GM10847 (cell line): ENCODE results near the gene CEND1.

Source experiments
- POLR2A ChIP-seq: IDR thresholded peaks from 2 replicates; pipeline ENCODE4 v1.6.1; 2011; ENCODE audit not compliant: insufficient read length; ENCODE audit errors: extremely low read depth

CEND1 gene

DNA sequence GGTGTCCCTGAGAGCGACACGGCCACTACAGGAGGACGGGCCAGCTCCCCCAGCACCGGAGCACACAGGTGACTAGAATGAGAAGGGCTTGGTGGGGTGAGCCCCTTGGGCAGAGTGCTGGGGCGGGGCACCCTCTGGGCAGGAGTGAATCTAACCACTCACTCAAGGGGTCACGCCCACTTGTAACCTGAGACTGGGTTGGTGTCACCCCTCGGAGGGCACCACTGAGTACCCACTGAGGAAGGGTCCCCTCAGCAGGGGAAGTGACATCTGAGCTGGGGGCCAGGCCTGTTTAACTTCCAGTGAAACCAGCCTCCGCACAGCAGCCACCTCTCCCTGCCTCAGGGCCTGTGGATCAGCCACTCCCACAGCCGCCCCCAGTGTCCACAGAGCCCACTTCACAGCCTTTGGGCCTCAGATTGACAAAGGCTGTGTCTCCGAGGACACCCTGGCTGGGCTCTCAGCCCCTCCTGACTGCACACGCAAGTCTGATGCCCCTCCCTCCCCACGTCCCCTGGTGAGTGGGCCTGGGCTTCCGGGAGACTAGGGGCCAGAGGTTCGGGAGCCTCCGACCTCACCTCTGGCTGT lies 18.2 kb downstream of the CEND1 start:
- no peak for TF ChIP-seq POLR2A

DNA sequence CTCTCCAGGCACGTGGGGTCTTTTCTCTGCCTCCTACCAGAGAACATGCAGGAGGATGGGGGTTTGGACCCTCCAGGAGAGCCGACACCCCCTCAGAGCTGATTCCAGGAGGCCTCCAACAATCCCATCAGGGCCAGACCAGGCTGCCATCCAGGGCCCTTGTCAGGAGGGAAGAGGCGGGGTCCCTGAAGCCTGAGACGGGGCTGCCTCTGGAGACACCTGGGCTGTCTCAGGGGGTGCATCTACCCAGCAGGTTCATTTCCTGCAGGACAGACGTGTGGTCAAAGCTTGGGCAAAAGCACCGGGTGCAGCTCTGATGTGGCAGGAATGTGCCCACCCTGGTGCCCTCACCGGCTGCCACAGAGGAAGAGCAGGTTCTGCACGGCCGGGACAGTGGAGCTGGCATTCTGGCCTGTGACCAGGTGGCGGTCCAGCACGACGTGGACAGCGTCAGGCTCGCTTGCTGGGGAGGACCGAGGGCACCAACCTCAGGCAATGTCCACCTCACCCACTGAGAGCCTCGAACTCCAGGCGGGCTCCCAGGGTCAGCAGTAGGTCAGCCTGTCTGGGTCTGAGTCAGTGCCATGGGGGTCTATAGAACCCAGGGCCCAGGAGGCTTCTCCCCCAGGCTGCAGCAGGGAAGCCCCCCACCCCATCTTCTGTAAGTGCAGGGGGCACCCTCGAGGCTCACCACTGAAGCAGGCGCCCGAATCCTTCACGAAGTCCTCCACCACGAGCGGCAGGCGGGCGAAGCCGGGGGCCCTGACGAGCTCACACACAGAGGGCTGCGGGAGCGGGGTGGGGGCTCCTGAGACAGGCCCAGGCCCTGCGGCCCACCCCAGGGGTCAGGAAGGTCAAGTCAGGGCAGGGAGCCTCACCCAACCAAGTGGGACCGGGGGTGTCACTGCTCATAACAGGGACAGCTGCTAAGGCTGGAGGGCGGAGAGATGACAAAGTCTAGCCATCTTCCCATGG lies 19.0 kb downstream of the CEND1 start:
- TF ChIP-seq POLR2A: no peak

DNA sequence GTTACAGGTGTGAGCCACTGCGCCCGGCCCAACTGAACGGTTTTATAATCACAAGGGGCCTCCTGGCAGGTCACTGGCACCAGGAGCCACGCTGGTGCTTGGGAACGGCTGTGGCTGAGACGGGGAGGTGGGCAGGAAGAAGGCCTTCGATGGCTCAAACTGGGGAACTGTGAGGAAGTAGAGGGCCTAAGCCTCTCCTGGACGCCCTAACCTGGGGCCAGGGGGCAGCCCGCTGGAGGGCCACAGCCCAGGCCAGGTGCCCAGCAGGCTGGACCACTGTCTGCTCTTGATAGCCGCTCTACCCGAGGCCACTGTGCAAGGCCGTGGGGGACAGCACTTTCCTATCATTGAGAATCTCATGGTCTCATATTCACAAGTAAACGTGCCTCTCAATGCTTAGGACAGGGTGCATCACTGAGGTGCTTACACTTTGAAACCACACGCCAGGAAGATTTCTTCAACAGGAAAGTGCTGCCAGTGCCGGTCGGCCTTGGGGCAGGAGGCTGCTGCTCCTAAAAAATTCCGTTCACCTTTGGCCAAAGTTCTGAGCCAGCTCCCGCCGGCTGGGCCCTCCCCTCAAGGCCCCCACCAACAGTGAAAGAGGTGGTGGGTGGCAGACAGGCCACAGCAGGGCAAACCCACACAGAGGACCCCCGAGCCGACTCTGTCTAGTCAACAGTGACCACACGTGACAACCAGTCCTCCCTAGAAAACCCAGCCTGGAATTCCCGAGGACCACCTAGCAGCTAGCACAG lies 19.8 kb downstream of the CEND1 start:
- TF ChIP-seq POLR2A: no peak

DNA sequence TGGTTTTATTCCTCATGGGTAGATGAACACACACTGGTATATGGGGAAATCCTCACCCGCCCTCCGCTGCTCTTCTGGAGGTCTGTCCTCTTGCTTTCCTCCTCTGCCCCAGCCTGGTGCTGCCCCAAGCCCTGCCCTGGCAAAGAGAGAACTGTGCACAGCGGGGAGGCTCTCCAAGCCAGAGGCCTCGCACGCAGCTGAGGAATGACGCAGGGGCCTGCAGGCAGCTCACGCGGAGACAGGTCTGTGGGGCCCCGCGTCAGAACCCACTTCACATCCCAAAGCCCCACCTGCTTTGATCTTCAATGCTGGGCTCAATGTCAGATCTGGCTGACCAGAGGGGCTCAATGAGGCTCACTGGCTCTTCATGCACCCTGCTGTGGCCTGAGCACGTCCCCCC lies 22.7 kb downstream of the CEND1 start:
- no peak for TF ChIP-seq POLR2A

DNA sequence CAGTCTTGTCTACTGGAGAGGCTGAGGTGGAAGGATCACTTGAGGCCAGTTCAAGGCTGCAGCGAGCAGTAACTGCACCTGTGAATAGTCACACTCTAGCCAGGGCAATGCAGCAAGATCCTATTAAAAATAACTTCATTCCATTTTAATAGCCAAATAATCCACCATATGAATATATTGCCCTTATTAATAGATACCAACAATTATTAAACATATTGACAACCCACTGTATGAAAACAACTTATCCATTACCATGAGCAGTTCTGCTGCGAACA lies 23.0 kb downstream of the CEND1 start:
- no peak for TF ChIP-seq POLR2A

DNA sequence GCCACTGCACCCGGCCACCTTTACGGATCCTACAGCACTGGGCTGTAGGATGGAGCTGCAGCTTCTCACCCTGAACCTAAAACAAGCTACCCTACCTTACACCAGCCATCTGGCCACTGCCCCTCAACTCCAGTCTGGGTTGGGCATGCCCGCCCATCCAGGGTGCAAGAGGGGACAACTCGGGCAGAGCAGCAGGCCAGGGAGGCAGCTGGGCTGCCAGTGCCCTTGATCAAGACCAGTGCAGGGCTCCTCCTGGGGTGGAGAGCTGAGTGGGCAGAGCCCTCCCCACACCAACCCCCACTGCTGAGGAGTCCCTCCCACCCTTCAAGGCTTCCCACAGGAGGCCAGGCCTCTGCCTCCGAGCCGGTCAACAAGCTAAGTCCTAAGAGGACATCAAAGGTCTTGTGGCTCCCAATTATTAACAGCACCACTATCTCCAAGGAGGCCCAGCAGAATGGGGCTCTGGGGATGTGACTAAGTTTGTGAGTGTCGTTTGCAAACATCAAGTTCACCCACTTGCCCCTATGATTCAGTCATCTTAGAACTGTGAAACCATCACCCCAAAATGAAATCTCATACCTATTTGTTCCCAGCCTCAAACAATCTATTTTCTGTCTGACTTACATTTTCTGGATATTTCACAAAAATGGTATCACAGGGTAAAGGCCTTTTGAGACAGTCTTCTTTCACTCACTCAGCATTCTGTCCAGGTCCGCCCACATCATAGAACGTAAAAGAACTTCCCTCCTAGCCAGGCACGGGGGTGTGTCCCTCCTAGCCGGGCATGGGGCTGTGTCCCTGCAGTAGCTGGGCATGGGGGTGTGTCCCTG lies 23.6 kb downstream of the CEND1 start:
- TF ChIP-seq POLR2A: no peak

DNA sequence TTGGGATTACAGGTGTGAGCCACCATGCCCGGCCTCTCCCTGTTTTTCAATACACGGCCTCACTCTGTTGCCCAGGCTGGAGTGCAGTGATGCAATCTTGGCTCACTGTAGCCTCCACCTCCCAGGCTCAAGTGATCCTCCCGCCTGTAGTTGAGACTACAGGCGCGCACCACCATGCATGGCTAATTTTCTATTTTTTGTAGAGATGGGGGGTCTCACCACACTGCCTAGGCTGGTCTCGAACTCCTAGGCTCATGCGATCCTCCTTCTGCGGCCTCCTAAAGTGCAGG lies 24.1 kb downstream of the CEND1 start:
- no peak for TF ChIP-seq POLR2A

DNA sequence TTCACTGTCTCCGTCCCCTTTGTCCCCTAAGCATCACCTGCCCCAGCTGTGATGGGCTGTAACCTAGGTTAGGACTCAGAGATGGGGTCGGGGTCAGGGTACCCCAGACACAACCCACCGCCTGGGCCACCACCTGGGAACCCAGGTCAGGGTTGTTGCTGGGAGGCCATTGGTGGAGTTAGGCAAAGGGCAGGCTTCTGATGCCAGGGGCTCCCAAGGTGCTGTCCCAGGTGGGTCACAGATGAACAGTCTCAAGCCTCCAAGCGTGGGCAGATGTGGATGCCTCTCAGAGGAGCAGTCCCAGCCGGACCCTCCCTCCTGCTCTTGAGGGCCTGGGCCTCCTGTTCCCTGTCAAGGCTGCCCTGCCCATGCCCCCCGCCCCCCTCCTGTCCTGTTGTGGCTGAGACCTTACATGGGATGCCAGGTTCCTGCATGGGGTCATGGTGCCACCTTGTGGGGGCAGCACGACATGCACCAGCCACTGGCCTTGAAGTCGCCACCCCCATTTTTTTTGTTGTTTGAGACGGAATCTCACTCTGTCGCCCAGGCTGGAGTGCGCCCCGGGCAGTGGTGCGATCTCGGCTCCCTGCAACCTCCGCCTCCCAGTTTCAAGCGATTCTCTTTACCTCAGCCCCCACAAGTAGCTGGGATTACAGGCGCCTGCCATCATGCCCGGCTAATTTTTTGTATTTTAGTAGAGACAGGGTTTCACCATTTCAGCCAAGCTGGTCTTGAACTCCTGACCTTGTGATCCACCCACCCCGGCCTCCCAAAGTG lies 24.7 kb downstream of the CEND1 start:
- TF ChIP-seq POLR2A: no peak

DNA sequence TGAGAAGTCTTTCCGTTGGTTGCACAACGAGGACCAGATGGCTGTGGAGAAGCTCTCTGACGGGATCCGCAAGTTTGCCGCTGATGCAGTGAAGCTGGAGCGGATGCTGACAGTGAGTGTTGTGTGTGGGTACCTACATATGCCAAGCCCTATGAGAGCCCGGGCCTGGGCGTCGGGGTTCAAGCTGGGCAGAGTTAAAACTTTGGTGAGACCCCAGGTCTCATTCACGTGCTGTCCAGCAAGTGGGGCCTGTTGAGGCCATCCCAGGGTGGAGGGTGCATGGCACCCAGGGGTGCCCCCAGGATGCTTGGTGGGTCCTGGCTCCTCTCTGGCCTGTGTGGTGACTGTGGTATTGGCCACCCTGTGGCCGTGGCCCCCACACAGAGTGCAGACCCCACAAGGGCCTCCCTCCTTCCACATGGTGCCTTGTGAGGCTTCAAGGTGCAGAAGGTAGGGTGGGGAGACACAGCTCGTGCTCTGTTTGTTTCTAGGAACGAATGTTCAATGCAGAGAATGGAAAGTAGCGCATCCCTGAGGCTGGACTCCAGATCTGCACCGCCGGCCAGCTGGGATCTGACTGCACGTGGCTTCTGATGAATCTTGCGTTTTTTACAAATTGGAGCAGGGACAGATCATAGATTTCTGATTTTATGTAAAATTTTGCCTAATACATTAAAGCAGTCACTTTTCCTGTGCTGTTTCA lies 25.4 kb downstream of the CEND1 start:
- TF ChIP-seq POLR2A: no peak

DNA sequence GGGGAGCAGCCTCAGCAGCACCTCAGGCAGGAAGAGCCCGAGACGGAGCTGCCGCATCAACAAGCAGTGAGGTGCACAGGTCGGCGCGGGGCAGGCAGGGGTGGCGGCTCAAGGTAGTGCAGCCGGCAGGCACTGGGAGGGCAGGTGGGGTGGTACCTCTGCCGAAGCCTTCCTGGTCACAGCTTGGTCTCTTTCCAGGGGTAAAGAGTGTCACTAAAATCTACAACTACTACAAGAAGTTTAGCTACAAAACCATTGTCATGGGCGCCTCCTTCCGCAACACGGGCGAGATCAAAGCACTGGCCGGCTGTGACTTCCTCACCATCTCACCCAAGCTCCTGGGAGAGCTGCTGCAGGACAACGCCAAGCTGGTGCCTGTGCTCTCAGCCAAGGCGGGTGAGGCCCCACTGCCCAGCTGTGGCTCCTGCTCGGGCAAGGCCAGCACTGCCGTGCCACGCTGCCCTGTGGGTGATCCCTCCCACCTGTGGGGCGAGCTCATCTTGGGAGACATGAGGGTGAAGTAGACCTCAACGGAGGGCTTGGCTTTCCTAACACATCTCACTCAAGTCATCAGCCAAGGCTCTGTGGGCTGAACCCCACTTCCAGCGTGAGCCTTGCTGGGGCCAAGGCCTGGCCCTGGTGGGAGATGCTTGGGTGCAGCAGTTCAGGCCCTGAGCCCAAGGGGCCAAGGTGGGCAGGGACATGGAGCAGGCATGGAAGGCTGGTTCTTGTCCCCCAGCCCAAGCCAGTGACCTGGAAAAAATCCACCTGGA lies 26.2 kb downstream of the CEND1 start:
- no peak for TF ChIP-seq POLR2A

DNA sequence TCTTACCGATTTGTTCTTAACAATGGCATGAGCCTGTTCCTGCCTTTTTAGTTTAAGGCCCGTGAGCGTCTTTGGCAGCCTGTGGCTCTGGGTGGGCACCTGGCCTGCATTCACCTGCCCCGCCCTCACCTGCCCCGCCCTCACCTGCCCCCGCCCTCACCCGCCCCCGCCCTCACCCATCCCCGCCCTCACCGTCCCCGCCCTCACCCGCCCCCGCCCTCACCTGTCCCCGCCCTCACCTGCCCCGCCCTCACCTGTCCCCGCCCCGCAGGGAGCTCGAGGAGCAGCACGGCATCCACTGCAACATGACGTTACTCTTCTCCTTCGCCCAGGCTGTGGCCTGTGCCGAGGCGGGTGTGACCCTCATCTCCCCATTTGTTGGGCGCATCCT lies 26.8 kb downstream of the CEND1 start:
- TF ChIP-seq POLR2A: no peak

DNA sequence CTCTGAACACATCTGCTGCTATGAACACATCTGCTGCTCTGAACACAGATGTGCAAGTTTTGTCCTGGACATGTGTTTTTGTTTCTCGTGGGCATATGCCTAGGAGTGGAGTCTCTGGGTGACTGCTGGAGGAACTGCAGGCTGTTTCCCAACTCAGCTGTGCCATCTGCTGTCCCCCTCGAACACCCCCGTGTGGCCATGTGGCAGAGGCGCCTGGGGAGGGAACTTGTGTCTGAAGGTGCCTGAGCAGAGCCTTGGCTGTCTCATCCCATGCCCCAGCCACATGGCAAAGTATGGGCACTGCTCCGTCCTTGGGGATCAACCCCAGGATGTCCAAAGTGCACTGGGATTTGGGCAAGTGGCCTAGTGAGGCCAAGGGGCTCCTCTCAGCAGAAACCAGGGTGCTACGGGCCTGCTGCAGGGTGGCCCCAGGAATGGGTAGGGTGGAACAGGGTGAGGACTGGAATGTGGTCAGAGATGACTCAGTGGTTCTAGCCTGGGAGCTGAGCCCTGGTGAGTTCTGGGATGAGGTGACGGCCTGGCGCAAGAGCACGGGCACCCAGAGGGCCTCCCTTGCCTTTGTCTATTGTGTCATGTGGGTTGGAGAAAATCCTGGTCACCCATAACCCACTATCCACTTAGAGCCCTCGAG lies 27.3 kb downstream of the CEND1 start:
- no peak for TF ChIP-seq POLR2A

DNA sequence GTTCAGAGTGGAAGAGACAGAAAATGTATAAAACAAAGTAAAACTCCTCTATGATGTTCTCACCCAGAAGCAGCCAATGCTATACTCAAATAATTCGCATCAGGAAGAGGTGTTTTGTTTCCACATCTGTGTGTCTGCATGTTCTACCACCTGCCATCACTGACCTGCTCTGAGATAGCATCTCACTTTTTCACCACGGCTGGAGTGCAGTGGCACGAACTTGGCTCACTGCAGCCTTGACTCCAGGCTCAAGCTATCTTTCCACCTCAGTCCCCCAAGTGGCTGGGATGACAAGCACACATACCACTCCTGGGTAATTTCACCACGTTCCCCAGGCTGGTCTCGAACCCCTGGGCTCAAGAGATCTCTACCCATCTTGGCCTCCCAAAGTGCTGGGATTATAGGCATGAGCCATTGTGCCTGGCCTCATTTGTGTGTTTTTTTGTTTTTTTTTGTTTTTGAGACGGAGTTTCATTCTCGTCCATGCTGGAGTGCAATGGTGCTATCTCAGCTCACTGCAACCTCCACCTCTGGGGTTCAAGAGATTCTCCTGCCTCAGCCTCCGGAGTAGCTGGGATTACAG lies 28.3 kb downstream of the CEND1 start:
- TF ChIP-seq POLR2A: no peak

DNA sequence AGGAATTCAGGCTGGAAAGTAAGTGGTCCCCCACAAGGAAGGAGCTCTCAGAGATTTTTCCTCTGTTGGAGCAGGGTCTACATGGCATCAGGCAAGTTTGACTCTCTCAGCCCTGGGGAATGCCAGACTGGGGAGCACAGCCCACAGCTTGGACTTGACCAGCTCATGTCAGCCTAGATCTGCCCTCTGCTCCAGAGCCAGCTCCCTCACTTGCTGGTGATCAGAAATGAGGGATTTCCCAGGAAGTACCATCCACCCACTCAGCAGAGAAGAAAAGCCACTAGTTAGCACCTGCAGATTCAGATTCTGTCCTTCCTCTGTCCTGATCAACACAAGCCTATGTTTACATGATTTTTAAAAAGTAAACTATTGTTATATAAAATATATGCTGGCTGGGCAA lies 29.7 kb downstream of the CEND1 start:
- TF ChIP-seq POLR2A: no peak
